SU-DHL-6 (cell line): ENCODE data around the gene EPN1.

Source experiments
- H2AFZ ChIP-seq: fragments of 200-600 bp; sonication (generic); 2 replicates; pipeline ENCODE4 v1.6.1; 2014; ENCODE audit warnings: low read depth, mild to moderate bottlenecking, moderate library complexity, mixed read lengths, antibody characterized with exemption, low read length; ENCODE audit not compliant: severe bottlenecking
- H3F3A ChIP-seq: fragments of 200-600 bp; shearing (Covaris generic); 2 replicates; pipeline ENCODE4 v1.6.0; 2016; ENCODE audit warnings: antibody characterized with exemption, mild to moderate bottlenecking; ENCODE audit not compliant: insufficient read depth
- H3K27ac ChIP-seq: fragments of 200-600 bp; sonication (generic); 2 replicates; pipeline ENCODE4 v1.5.1; 2016; ENCODE audit warnings: low read depth, mild to moderate bottlenecking, low read length, moderate library complexity, mixed read lengths
- H3K27me3 ChIP-seq: fragments of 200-600 bp; sonication (generic), shearing (Covaris generic); 2 replicates; pipeline ENCODE4 v1.6.0; 2014; ENCODE audit warnings: mild to moderate bottlenecking, low read length
- H3K36me3 ChIP-seq: fragments of 200-600 bp; sonication (generic); 2 replicates; pipeline ENCODE4 v1.6.1; 2014; ENCODE audit warnings: mild to moderate bottlenecking, low read length, mixed read lengths
- H3K4me2 ChIP-seq: fragments of 300-600, 200-600 bp; shearing (Covaris generic), sonication (generic); 2 replicates; pipeline ENCODE4 v1.6.0; 2014; ENCODE audit warnings: low read length, low read depth, mild to moderate bottlenecking; ENCODE audit not compliant: poor library complexity, severe bottlenecking
- H3K4me3 ChIP-seq: fragments of 200-600 bp; sonication (generic); 2 replicates; pipeline ENCODE4 v1.5.1; 2014; ENCODE audit warnings: antibody characterized with exemption, low read length, mild to moderate bottlenecking, mixed read lengths; ENCODE audit not compliant: insufficient read depth, poor library complexity, severe bottlenecking
- H3K79me2 ChIP-seq: fragments of 200-600 bp; sonication (generic); 2 replicates; pipeline ENCODE4 v1.6.1; 2014; ENCODE audit warnings: mild to moderate bottlenecking, low read length, moderate library complexity; ENCODE audit not compliant: insufficient read depth
- H3K9ac ChIP-seq: fragments of 200-600 bp; sonication (generic); 2 replicates; pipeline ENCODE4 v1.7.0; 2014; ENCODE audit warnings: mild to moderate bottlenecking, low read length
- H3K9me2 ChIP-seq: fragments of 200-600 bp; sonication (generic); replicated peaks from 2 replicates; pipeline ENCODE4 v1.6.1; 2014; ENCODE audit warnings: low read length; ENCODE audit not compliant: insufficient read depth
- H3K9me3 ChIP-seq: fragments of 200-600 bp; sonication (generic); 2 replicates; pipeline ENCODE4 v1.6.1; 2014; ENCODE audit warnings: low read length, mixed read lengths; ENCODE audit not compliant: insufficient read depth
- H4K20me1 ChIP-seq: fragments of 200-600 bp; sonication (generic); 2 replicates; pipeline ENCODE4 v1.6.1; 2014; ENCODE audit warnings: low read depth, mild to moderate bottlenecking, antibody characterized with exemption, low read length, moderate library complexity, mixed read lengths
- EZH2phosphoT487 ChIP-seq: fragments of 200-600 bp; sonication (generic), shearing (Covaris generic); conservative IDR thresholded peaks from 2 replicates; pipeline ENCODE4 v1.6.1; 2018; ENCODE audit warnings: mild to moderate bottlenecking, antibody characterized with exemption, low read length, moderate library complexity, mixed read lengths
- TF ChIP-seq, protein P1 (sequence below): fragments of 200-600 bp; sonication (generic); IDR thresholded peaks from one replicate; pipeline ENCODE4 v1.5.1; 2017; ENCODE audit warnings: antibody characterized with exemption, mild to moderate bottlenecking, low read length, moderate library complexity; ENCODE audit not compliant: insufficient read depth, poor library complexity, severe bottlenecking

The EPN1 gene

DNA sequence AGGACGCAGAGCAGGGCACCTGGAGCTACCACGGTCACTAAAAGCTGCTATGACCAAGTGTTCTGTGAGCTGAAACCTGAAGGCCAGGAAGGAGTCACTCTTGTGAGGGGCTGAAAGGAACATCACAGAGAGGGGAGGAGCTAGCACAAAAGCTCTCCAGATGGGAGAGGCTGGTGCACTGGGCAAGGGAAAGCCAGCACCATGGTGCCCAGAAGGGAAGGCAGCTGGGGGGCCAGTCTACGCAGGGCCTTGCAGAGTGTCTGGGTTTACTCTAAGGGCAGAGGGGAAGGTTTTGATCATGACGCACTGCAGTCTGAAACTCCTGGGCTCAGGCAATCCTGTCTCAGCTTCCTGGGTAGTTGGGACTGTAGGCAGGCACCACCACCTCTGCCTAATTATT, 38.3 kb upstream of the EPN1 start:
- H3K4me3 ChIP-seq: no peak overlapping the region
- H2AFZ ChIP-seq: no peak overlapping the region
- no peaks in the 10 kb centered on the region for H3K9me2 ChIP-seq
- peak overlapping the region; percentile 95 for H3K9ac ChIP-seq
- H3K79me2 ChIP-seq: peaks cover 26% of the 10 kb centered on the region
- no peaks in the 10 kb centered on the region for H4K20me1 ChIP-seq
- no peaks in the 10 kb centered on the region for H3K9me3 ChIP-seq
- no peaks in the 10 kb centered on the region for H3K36me3 ChIP-seq
- peak overlapping the region; percentile 93 for H3K4me2 ChIP-seq
- no peak overlapping the region for H3K27ac ChIP-seq
- H3F3A ChIP-seq: peaks cover 20% of the 10 kb centered on the region
- TF ChIP-seq, protein P1, sequence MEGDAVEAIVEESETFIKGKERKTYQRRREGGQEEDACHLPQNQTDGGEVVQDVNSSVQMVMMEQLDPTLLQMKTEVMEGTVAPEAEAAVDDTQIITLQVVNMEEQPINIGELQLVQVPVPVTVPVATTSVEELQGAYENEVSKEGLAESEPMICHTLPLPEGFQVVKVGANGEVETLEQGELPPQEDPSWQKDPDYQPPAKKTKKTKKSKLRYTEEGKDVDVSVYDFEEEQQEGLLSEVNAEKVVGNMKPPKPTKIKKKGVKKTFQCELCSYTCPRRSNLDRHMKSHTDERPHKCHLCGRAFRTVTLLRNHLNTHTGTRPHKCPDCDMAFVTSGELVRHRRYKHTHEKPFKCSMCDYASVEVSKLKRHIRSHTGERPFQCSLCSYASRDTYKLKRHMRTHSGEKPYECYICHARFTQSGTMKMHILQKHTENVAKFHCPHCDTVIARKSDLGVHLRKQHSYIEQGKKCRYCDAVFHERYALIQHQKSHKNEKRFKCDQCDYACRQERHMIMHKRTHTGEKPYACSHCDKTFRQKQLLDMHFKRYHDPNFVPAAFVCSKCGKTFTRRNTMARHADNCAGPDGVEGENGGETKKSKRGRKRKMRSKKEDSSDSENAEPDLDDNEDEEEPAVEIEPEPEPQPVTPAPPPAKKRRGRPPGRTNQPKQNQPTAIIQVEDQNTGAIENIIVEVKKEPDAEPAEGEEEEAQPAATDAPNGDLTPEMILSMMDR: no peak
- TF ChIP-seq EZH2phosphoT487: no peak
- H3K27me3 ChIP-seq: no peaks in the 10 kb centered on the region

DNA sequence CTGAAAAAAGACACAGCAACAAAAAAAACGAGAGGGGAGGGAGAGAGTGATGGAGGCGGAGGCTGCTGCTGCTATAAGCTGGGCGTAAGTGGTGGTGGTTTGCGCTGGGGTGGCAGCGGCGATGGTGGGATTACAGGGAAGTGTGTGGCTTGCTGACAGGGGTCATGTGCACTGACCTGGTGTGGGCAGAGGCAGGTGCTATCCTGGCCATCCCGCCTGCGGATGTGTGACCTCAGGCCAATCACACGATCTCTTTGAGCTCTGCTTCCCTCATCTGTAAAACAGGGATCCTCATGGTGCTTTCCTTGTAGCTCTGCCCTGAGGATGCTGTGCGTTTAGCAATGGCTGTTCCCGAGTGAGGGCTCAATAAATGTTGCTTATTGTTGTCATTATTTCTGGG, 37.5 kb upstream of the EPN1 start:
- TF ChIP-seq, protein P1: no peak
- no peak for TF ChIP-seq EZH2phosphoT487
- Histone ChIP-seq H3K9ac (no peak overlapping the region), H3K79me2 (peaks cover 26% of the 10 kb centered on the region), H3F3A (peaks cover 24% of the 10 kb centered on the region), H3K4me2 (no peak overlapping the region), H3K4me3 (no peak overlapping the region), H3K27ac (no peak overlapping the region), H3K9me3 (no peaks in the 10 kb centered on the region), H2AFZ (no peak overlapping the region), H3K27me3 (no peaks in the 10 kb centered on the region), H4K20me1 (no peaks in the 10 kb centered on the region), H3K36me3 (no peaks in the 10 kb centered on the region), H3K9me2 (no peaks in the 10 kb centered on the region)

DNA sequence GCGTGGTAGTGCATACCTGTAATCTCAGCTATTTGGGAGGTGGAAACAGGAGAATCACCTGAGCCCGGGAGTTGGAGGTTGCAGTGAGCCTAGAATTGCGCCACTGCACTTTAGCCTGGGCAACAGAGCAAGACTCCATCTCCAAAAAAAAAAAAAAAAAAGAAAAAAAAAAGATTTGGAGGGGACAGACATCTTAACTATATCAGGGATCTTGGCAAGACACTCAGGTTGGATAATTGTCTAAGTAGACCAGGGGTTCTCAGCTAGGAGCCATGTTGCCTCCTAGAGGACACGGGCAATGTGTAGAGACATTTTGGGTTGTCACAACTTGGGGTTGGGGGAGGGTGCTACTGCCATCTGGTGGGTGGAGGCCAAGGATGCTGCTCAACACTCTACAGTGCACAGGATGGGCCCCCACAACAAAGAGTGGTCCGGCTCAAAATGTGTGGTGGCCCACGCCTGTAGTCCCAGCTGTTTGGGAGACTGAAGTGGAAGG, 36.1 kb upstream of the EPN1 start:
- H4K20me1 ChIP-seq: no peaks in the 10 kb centered on the region
- H3K9me3 ChIP-seq: no peaks in the 10 kb centered on the region
- H3K9ac ChIP-seq: no peak overlapping the region
- H3F3A ChIP-seq: peaks cover 26% of the 10 kb centered on the region
- no peaks in the 10 kb centered on the region for H3K36me3 ChIP-seq
- TF ChIP-seq EZH2phosphoT487: no peak
- TF ChIP-seq, protein P1: peak; percentile 75
- no peak overlapping the region for H3K4me3 ChIP-seq
- H3K9me2 ChIP-seq: no peaks in the 10 kb centered on the region
- no peak overlapping the region for H2AFZ ChIP-seq
- peak overlapping the region; percentile 24 for H3K4me2 ChIP-seq
- H3K79me2 ChIP-seq: peaks cover 29% of the 10 kb centered on the region
- peak overlapping the region; percentile 90; the same call in 1 of the 2 replicates for H3K27ac ChIP-seq
- no peaks in the 10 kb centered on the region for H3K27me3 ChIP-seq
